Measurements from ENCODE around the gene NT5C1B.

GRCh38 chr2:18610090-18610489 lies 20.7 kb upstream of the NT5C1B start:
- TF ChIP-seq TAF1 (IDR thresholded peaks at IDR 0.05; ENCODE audit: borderline replicate concordance, low read depth, low read length) (no peak), POLR2A (IDR thresholded peaks at IDR 0.05; ENCODE audit: low read depth, low read length) (no peak), POLR2AphosphoS5 (IDR thresholded peaks at IDR 0.05; ENCODE audit: low read depth, low read length) (no peak)

All from GM12892 (cell line).